Measurements from ENCODE around the gene CNTNAP4. TPM values are rescaled to one million over a fixed set of nuclear protein-coding genes. Genes with fewer than 3 reads are reported as not detected.

CNTNAP4 gene
- total RNA-seq, 1 experiment from 2014 or later: not detected

DNA sequence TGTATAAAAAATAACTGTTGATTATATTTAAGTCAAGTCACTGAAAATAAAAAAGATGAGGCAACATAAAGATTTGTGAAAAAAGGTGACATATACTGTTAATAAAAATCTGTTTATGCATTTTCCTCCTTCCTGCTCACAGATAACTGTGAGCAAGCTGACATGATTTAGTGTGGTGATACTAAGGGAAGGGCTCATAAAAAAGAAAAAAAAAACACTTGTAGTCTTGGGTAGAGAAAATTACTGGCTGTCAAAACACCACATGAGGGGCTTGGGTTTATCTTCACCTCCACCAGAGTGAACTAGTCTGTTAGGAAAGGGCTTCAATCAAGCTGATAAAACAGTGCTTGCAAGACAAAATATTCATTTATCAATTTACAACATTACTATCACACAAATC, 247.6 kb downstream of the CNTNAP4 start:
- H3K14ac ChIP-seq (ENCODE audit: insufficient read depth, low read length): no peak overlapping the region
- H3K27me3 ChIP-seq (ENCODE audit: insufficient read depth, low read length): no peaks in the 10 kb centered on the region
- H3K4me1 ChIP-seq (ENCODE audit: insufficient read depth, low read length): no peaks in the 10 kb centered on the region
- no peaks in the 10 kb centered on the region for H3K9me3 Mint-ChIP-seq
- no peak for DNase-seq
- no peak overlapping the region; a peak in 2 of 7 replicates for H3K27ac Mint-ChIP-seq
- H3K79me1 ChIP-seq (ENCODE audit: insufficient read depth, low read depth, low read length, poor library complexity, severe bottlenecking): no peaks in the 10 kb centered on the region
- TF ChIP-seq, protein P1, sequence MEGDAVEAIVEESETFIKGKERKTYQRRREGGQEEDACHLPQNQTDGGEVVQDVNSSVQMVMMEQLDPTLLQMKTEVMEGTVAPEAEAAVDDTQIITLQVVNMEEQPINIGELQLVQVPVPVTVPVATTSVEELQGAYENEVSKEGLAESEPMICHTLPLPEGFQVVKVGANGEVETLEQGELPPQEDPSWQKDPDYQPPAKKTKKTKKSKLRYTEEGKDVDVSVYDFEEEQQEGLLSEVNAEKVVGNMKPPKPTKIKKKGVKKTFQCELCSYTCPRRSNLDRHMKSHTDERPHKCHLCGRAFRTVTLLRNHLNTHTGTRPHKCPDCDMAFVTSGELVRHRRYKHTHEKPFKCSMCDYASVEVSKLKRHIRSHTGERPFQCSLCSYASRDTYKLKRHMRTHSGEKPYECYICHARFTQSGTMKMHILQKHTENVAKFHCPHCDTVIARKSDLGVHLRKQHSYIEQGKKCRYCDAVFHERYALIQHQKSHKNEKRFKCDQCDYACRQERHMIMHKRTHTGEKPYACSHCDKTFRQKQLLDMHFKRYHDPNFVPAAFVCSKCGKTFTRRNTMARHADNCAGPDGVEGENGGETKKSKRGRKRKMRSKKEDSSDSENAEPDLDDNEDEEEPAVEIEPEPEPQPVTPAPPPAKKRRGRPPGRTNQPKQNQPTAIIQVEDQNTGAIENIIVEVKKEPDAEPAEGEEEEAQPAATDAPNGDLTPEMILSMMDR (conservative IDR thresholded peaks at IDR 0.05): no peak
- no peak overlapping the region for H3K9ac ChIP-seq (ENCODE audit: extremely low read depth, insufficient read length, low read length)
- no peak overlapping the region for H4K5ac ChIP-seq (ENCODE audit: insufficient read length, low read depth, low read length)
- no peak overlapping the region for H4K91ac ChIP-seq (ENCODE audit: insufficient read length, low read depth, low read length)
- H2BK12ac ChIP-seq (ENCODE audit: insufficient read length, low read depth, low read length): no peak overlapping the region
- no peak overlapping the region for H2BK5ac ChIP-seq (ENCODE audit: insufficient read length, low read length)
- no peaks in the 10 kb centered on the region for H4K20me1 ChIP-seq (ENCODE audit: control insufficient read depth, insufficient read depth, insufficient read length)
- H3K56ac ChIP-seq (ENCODE audit: insufficient read length, low read depth, low read length): no peak overlapping the region
- no peak overlapping the region for H3K23ac ChIP-seq (ENCODE audit: insufficient read length, low read depth, low read length)
- no peaks in the 10 kb centered on the region; the same call in 1 of the 2 replicates for H3K27me3 Mint-ChIP-seq (ENCODE audit: low read depth)
- H2BK120ac ChIP-seq (ENCODE audit: low read depth, low read length, poor library complexity, severe bottlenecking): no peak overlapping the region
- H3K36me3 Mint-ChIP-seq (ENCODE audit: insufficient read depth in 1 of 3, low read depth in 3 of 3): no peaks in the 10 kb centered on the region
- no peak overlapping the region for H2AFZ ChIP-seq (ENCODE audit: low read length)
- H3K4ac ChIP-seq (ENCODE audit: low read depth, low read length): no peak overlapping the region
- no peaks in the 10 kb centered on the region for H3K79me2 ChIP-seq (ENCODE audit: insufficient read depth, low read length)
- no peaks in the 10 kb centered on the region for H3K9me3 ChIP-seq (ENCODE audit: control insufficient read depth, low read depth, low read length)
- H3T11ph ChIP-seq (ENCODE audit: low read length): no peak overlapping the region
- H2BK20ac ChIP-seq (ENCODE audit: low read depth, low read length, poor library complexity, severe bottlenecking): no peak overlapping the region
- H4K8ac ChIP-seq (replicated peaks; ENCODE audit: insufficient read length, low read depth, low read length): no peak overlapping the region
- no peak overlapping the region for H3K18ac ChIP-seq (ENCODE audit: insufficient read length, low read depth, low read length)
- H2BK15ac ChIP-seq (ENCODE audit: low read depth, low read length): no peak overlapping the region
- no peak overlapping the region for H3K4me3 Mint-ChIP-seq
- no peak overlapping the region for H2AK5ac ChIP-seq (ENCODE audit: insufficient read length, low read length)
- no peak overlapping the region for H3K27ac ChIP-seq (ENCODE audit: insufficient read length, low read depth, low read length)
- H3K4me2 ChIP-seq (ENCODE audit: insufficient read depth, insufficient read length, low read length): no peak overlapping the region
- peaks cover 9 to 19% of the 10 kb centered on the region in 2 experiments for H3K4me1 Mint-ChIP-seq
- no peaks in the 10 kb centered on the region for H3K23me2 ChIP-seq (ENCODE audit: insufficient read length, low read depth, low read length, poor library complexity, severe bottlenecking)

Measured in H9 (cell line).